Measurements from ENCODE around the gene CDCA5.
"Not testable (repeated sequence)": the region's sequence is repeated elsewhere in the genome, so short reads cannot be mapped to it uniquely, and the experiment has no call there.

CDCA5 gene

GRCh38 chr11:65118891-65119669 is 35.2 kb upstream of the CDCA5 start:
- DNase-seq: not testable (repeated sequence)

DNA sequence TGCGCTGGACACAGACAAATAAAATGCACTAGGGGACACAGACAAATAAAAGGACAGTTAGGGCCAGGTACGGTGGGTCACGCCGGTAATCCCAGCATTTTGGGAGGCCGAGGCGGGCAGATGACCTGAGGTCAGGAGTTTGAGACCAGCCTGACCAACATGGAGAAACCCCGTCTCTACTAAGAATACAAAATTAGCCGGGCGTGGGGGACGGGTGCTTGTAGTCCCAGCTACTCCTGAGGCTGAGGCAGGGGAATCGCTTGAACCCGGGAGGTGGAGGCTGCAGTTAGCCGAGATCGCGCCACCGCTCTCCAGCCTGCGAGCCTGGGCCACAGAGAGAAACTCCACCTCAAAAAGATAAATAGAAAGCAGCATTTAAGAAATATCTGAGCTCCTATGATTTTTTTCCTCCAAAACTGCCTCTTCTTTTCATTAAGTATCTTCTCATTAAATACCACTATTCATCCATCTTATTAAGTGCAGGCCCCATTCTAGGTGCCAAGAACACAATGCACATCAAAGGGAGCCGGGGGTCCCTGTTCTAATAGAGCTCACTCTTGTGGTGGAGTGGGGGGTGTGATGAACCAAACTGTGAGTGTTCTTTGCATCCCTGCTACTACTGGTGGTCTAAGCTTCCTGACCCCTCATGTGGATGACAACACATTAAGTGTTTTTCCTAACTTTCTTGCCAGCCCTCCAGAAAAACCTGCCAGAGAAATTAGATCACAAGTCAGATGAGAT is 34.4 kb upstream of the CDCA5 start:
- DNase-seq: no peak

- DNase-seq: peak; percentile 96
Observed at GRCh38 chr11:65117206-65118096, 33.6 kb upstream of the CDCA5 start, which contains the start of gene ZNHIT2. ZNHIT2 (minus strand) TSS chr11:65117701; CDS start chr11:65117653, 48 bp downstream.

DNA sequence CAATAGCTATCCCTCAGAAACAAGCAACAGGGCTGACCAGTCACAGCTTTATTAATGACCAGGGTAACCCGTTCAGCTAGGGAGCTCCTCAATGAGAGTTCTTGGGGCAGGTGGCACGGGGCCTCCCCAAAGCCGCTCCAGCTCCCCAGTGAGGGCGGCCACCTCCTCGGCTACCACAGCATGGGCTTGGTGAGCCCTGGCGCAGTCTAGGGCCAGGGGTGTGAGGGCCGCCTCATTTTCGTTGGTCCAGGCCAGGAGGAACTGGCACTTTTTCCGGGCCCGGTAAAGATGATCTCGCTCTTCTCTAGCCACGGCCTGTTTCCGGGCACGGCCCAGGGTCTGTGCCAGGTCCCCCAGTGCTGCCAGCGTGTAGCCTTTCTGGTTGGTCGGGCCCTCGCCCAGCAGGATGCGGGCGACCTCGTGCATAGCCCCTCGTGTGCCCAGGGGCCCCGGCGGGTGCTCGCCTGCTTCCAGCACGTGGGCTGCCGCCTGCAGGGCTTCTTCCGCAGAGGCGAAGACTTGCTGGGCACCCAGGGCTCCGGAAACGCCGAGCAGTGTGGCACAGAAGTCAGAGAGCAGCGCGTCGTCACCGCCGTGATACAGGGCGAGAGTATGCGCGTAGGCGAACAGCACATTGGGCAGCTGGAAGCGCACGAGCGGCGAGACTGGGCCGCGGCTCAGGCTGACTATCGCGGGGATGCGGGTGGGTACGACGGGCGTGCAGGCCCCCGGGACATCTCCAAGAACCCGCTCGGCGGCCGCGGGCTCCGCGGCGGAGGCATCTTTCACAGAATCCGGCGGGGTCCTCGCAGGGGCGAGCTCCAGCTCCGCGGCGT is 32.7 kb upstream of the CDCA5 start:
- DNase-seq: no peak

DNA sequence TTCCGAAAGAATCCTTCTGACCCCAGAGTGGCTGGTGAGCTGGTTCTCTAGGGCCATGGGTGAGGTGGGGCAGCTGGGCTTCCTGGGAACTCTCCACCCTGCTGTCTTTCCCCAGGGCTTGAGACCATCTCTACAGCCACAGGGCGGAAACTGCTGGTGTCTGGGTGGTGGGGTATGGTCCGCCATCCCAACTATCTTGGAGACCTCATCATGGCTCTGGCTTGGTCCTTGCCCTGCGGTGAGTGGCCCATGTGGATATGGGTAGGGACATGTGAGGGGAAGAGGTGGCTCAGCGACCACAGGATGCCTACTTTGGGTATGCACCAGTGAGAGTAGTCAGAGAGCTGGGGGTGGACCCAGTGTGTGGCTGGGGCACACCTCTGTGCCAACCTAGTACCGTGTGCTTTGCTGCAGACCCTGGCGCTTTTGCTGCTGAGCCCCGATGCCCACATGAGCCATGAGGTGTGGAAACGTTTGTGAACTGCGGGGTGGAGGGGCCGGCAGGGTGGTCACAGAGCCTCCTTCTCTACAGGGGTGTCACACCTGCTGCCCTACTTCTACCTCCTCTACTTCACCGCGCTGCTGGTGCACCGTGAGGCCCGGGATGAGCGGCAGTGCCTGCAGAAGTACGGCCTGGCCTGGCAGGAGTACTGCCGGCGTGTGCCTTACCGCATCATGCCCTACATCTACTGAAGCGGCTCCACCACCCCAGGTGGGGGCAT is 31.7 kb upstream of the CDCA5 start:
- no peak for DNase-seq

- DNase-seq: no peak
Observed at GRCh38 chr11:65114538-65115171, 30.8 kb upstream of the CDCA5 start.

GRCh38 chr11:65113839-65114238 is 30.0 kb upstream of the CDCA5 start:
- no peak for DNase-seq

GRCh38 chr11:65113361-65113756 is 29.5 kb upstream of the CDCA5 start:
- no peak for DNase-seq

GRCh38 chr11:65112546-65113360 is 28.9 kb upstream of the CDCA5 start:
- no peak for DNase-seq

DNA sequence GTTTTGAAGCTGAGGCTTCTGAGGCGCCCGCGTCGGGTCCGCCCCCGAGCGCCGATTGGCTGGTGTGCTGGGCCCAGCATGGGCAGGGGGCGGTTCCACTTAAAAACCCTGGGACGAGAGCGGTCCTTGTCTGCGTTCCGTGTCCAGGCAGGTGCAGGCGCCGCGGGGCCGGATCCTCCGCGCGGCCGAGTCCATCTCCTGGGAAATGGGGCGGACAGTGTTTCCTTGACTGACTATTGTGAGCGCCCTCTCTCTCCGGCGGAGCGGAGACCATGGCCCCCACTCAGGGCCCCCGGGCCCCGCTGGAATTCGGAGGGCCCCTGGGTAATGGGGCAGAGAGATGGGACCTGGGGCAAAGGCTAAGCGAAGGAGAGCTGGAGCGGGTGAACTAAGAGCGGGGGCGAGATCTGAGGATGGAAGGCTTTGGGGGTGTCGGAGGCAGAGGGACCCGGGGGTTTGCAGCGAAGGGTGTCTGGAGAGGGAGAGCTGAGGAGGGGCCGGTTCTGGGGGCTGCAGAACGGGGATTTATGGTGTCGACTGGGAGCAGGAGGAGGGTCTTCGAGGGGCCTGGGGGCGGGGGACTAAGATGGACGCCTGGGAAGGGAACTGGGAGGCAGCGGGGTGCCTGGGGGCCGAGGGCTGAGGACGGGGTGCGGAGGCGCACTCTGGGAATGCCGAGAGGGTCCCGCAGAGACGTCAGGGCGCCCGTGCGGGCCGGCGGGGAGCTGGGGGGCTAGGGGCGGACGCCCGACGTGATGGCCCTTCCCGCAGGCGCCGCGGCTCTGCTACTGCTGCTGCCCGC is 28.1 kb upstream of the CDCA5 start, which contains the start of gene TM7SF2:
Gene TM7SF2, plus strand, starts transcription at position 129 of the 802 bp plus-strand sequence. Its CDS starts 144 bp downstream, at position 273.
- DNase-seq: peak; percentile 77

DNA sequence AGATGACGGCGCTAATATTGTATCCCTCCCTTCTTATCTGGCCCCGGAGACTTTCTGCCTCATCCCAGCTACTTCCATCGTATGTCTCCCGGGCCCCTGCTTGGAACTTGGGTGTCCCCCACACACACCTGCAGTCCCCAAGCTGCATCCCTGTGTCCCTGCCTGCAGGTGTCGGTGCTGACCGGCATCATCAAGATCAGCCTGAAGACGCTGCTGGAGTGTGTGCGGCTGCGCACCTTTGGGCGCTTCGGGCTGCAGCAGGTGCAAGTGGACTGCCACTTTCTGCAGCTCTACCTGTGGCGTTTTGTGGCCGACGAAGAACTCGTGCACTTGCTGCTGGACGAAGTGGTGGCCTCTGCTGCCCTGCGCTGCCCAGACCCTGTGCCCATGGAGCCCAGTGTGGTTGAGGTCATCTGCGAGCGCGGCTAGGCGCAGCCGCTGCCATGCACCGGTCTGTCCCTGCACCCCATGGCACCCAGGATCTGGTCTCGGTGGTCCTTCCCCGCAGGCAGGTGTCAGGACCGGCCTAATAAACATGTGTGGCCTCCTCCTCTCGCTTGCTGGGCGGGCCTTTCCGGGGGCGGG is 27.4 kb upstream of the CDCA5 start:
- DNase-seq: no peak

GRCh38 chr11:65110354-65110861 is 26.6 kb upstream of the CDCA5 start:
- DNase-seq: peak; percentile 51

DNA sequence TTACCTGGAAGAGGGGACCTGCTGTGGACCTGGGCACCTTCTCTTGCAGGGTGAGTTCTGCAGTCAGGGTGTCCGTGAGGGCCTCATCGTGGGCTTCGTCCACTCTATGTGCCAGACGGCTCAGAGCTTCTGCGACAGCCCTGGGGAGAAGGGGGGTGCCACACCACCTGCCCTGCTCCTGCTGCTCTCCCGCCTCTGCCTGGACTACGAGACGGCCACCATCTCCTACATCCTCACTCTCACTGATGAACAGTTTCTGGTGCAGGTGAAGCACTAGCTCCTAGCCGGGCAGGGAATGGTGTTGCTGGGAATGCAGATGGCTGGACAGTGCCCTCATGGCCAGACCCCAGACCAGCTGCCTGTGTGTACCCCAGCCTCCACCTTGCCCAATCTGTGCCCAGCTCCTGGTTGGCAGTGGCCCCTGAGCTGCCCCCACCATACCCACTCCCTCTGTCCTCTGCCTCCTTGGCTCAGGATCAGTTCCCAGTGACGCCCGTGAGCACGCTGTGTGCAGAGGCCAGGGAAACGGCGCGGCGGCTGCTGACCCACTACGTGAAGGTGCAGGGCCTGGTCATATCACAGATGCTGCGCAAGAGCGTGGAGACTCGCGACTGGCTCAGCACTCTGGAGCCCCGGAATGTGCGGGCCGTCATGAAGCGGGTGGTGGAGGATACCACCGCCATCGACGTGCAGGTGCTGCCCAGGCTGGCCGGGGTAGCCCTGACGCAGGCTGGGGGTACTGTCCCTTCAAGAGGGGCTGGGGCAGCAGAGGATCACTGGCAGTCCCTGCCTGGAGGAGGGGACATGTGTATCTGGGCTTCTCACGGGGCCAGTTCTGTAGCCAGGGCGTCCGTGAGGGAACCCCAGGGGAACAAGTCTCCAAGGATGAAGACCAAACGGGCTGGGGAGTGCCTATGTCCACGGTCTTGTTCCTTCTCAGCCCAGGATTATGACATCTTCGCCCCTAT is 25.7 kb upstream of the CDCA5 start:
- no peak for DNase-seq

DNA sequence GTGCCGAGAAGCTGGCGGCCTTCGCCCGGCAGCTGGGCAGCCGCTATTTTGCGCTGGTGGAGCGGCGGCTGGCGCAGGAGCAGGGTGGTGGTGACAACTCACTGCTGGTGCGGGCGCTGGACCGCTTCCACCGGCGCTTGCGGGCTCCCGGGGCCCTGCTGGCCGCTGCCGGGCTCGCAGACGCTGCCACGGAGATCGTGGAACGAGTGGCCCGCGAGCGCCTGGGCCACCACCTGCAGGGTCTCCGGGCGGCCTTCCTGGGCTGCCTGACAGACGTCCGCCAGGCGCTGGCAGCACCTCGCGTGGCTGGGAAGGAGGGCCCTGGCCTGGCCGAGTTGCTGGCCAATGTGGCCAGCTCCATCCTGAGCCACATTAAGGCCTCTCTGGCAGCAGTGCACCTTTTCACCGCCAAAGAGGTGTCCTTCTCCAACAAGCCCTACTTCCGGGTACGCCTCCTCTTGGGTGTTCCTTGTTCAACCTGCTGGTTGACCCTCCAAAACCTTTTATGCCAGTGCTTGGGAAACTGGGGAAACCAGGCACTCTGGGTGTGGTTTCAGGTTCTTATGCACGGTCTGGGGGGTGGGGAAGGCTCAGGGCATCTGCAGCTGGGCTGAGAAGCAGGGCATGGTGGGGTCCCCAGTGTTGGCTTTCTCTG is 24.8 kb upstream of the CDCA5 start:
- DNase-seq: no peak

GRCh38 chr11:65107751-65108468 is 24.1 kb upstream of the CDCA5 start:
- DNase-seq: no peak

DNA sequence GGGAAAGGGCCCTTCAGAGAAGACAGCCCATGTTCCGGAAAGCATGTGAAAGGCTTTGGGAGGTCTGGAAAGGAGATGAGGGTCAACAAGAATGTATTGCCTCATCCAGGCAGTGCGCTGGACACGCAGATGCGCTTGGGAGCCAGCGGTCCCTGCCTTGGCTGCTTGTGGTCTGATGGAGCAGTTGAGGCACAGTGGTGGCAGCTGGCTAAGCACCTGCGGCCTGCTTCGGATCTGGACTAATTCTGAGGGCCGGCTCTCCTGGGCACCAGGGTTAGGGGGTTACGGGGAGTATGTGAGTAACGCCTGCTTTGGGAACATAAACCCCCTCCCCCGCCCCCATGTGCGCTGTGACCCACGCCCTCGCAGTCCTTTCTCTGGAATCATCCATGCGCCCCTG is 23.2 kb upstream of the CDCA5 start:
- no peak for DNase-seq
